Mammary epithelial cell (primary cell): Measurements from ENCODE around the gene POTEH.
"Not testable (repeated sequence)": the region's sequence is repeated elsewhere in the genome, so short reads cannot be mapped to it uniquely, and the experiment has no call there.

Source experiments
- EZH2 ChIP-seq: IDR thresholded peaks from 2 replicates; pipeline ENCODE4 v1.6.1; 2012; ENCODE audit warnings: low read length, inconsistent platforms, borderline replicate concordance
- TF ChIP-seq, protein P1 (sequence below), 2 donors: IDR thresholded peaks in 1 of 2; conservative IDR thresholded peaks in 1 of 2; 2 replicates each; pipeline ENCODE4 v1.5.1; 2011 to 2012; ENCODE audit warnings: inconsistent platforms in 2 of 2, low read length in 2 of 2, mild to moderate bottlenecking in 2 of 2, control low read depth in 1 of 2, low read depth in 1 of 2; ENCODE audit not compliant: insufficient read depth in 1 of 2; ENCODE audit errors: extremely low read depth in 1 of 2

GRCh38 chr22:15684115-15684514, 5.7 kb upstream of the POTEH start:
- TF ChIP-seq, protein P1, sequence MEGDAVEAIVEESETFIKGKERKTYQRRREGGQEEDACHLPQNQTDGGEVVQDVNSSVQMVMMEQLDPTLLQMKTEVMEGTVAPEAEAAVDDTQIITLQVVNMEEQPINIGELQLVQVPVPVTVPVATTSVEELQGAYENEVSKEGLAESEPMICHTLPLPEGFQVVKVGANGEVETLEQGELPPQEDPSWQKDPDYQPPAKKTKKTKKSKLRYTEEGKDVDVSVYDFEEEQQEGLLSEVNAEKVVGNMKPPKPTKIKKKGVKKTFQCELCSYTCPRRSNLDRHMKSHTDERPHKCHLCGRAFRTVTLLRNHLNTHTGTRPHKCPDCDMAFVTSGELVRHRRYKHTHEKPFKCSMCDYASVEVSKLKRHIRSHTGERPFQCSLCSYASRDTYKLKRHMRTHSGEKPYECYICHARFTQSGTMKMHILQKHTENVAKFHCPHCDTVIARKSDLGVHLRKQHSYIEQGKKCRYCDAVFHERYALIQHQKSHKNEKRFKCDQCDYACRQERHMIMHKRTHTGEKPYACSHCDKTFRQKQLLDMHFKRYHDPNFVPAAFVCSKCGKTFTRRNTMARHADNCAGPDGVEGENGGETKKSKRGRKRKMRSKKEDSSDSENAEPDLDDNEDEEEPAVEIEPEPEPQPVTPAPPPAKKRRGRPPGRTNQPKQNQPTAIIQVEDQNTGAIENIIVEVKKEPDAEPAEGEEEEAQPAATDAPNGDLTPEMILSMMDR (conservative IDR thresholded peaks at IDR 0.05 in 1 of 2, IDR thresholded peaks at IDR 0.05 in 1 of 2; ENCODE audit: extremely low read depth in 1 of 2, insufficient read depth in 1 of 2, low read depth in 1 of 2, low read length in 2 of 2) = not testable (repeated sequence)
- not testable (repeated sequence) for TF ChIP-seq EZH2
